ENCODE measurements around the gene STX8.

The STX8 gene

DNA sequence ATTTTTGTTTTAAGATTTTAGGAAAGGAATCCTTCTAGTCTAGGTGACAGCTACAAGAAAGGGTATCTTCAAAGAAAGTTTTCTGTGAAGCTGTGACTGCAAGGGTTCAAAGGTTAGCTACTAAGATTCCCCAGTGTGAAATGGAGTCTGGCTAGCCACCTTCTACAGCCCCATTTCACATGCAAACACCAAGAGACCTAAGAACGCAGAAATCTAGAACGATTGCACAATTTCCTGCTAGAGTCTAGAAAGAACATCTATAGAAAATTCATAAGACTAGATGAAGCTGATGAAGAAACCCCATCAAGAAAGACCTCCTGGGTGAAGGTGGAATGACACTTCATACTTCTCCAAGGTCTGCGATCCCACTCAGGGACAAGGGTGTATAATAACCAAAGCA is 77.1 kb downstream of the STX8 start:
- Histone ChIP-seq H4K91ac (ENCODE audit: low read depth, low read length) (no peak overlapping the region), H3K14ac (ENCODE audit: low read length) (no peak overlapping the region), H3K4me1 (ENCODE audit: control insufficient read depth in 1 of 2, insufficient read depth in 2 of 2, low read length in 2 of 2) (no peaks in the 10 kb centered on the region), H3K36me3 (ENCODE audit: control insufficient read depth in 1 of 2, insufficient read depth in 2 of 2, low read length in 2 of 2) (no peaks in the 10 kb centered on the region), H2AFZ (ENCODE audit: insufficient read depth, low read length, poor library complexity) (no peak overlapping the region), H2AK5ac (ENCODE audit: low read length) (no peak overlapping the region), H4K8ac (ENCODE audit: low read depth, low read length) (no peak overlapping the region), H3K9ac (ENCODE audit: low read length) (no peak overlapping the region), H4K12ac (ENCODE audit: low read depth, low read length) (no peak overlapping the region), H3K9me3 (ENCODE audit: insufficient read depth, low read depth, low read length) (no peaks in the 10 kb centered on the region), H2BK5ac (ENCODE audit: low read depth, low read length, poor library complexity) (no peak overlapping the region), H2BK120ac (ENCODE audit: insufficient read depth, low read length, poor library complexity) (no peak overlapping the region), H3K4ac (ENCODE audit: low read depth, low read length) (no peak overlapping the region), H3K18ac (ENCODE audit: low read length) (no peak overlapping the region), H3K27me3 (ENCODE audit: insufficient read depth, low read length) (no peaks in the 10 kb centered on the region), H3K79me1 (ENCODE audit: low read length) (no peaks in the 10 kb centered on the region), H3K4me2 (ENCODE audit: low read length) (no peak overlapping the region), H3K4me3 (ENCODE audit: low read depth, low read length) (no peak overlapping the region), H3K23ac (ENCODE audit: low read length) (no peak overlapping the region), H2BK12ac (ENCODE audit: low read length) (no peak overlapping the region), H3K79me2 (ENCODE audit: control insufficient read depth, insufficient read depth, low read length, poor library complexity) (no peaks in the 10 kb centered on the region), H3K27ac (ENCODE audit: low read depth, low read length) (no peak overlapping the region)
- no CpG with 5 or more reads among the region's 3 CpGs for WGBS (ENCODE audit: extremely low coverage, insufficient coverage, insufficient read length)
- DNase-seq, result no peak

- H2BK12ac ChIP-seq (ENCODE audit: low read length), result no peak overlapping the region
- no peaks in the 10 kb centered on the region for H3K79me1 ChIP-seq (ENCODE audit: low read length)
- no peak overlapping the region for H4K8ac ChIP-seq (ENCODE audit: low read depth, low read length)
- no peaks in the 10 kb centered on the region for H3K27me3 ChIP-seq (ENCODE audit: insufficient read depth, low read length)
- no peak overlapping the region for H3K4me3 ChIP-seq (ENCODE audit: low read depth, low read length)
- no peak overlapping the region for H2BK5ac ChIP-seq (ENCODE audit: low read depth, low read length, poor library complexity)
- no peak overlapping the region for H3K4ac ChIP-seq (ENCODE audit: low read depth, low read length)
- DNase-seq, result no peak
- H3K14ac ChIP-seq (ENCODE audit: low read length), result no peak overlapping the region
- no peaks in the 10 kb centered on the region for H3K4me1 ChIP-seq (ENCODE audit: control insufficient read depth in 1 of 2, insufficient read depth in 2 of 2, low read length in 2 of 2)
- H4K12ac ChIP-seq (ENCODE audit: low read depth, low read length), result no peak overlapping the region
- no peak overlapping the region for H2AFZ ChIP-seq (ENCODE audit: insufficient read depth, low read length, poor library complexity)
- no peak overlapping the region for H3K4me2 ChIP-seq (ENCODE audit: low read length)
- no peaks in the 10 kb centered on the region for H3K9me3 ChIP-seq (ENCODE audit: insufficient read depth, low read depth, low read length)
- no peak overlapping the region for H2BK120ac ChIP-seq (ENCODE audit: insufficient read depth, low read length, poor library complexity)
- no peak overlapping the region for H2AK5ac ChIP-seq (ENCODE audit: low read length)
- H3K9ac ChIP-seq (ENCODE audit: low read length), result no peak overlapping the region
- no peaks in the 10 kb centered on the region for H3K79me2 ChIP-seq (ENCODE audit: control insufficient read depth, insufficient read depth, low read length, poor library complexity)
- no peak overlapping the region for H3K27ac ChIP-seq (ENCODE audit: low read depth, low read length)
- no peak overlapping the region for H4K91ac ChIP-seq (ENCODE audit: low read depth, low read length)
- H3K23ac ChIP-seq (ENCODE audit: low read length), result no peak overlapping the region
- H3K36me3 ChIP-seq (ENCODE audit: control insufficient read depth in 1 of 2, insufficient read depth in 2 of 2, low read length in 2 of 2), result no peaks in the 10 kb centered on the region
- no CpG with 5 or more reads among the region's 5 CpGs for WGBS (ENCODE audit: extremely low coverage, insufficient coverage, insufficient read length)
- H3K18ac ChIP-seq (ENCODE audit: low read length), result no peak overlapping the region
Measured at GRCh38 chr17:9488556-9488955, 87.1 kb downstream of the STX8 start.

- H4K91ac ChIP-seq (ENCODE audit: low read depth, low read length), result no peak overlapping the region
- no peaks in the 10 kb centered on the region for H3K27me3 ChIP-seq (ENCODE audit: insufficient read depth, low read length)
- H3K9me3 ChIP-seq (ENCODE audit: insufficient read depth, low read depth, low read length), result no peaks in the 10 kb centered on the region
- H3K4ac ChIP-seq (ENCODE audit: low read depth, low read length), result no peak overlapping the region
- no peaks in the 10 kb centered on the region for H3K79me2 ChIP-seq (ENCODE audit: control insufficient read depth, insufficient read depth, low read length, poor library complexity)
- no peak for DNase-seq
- H3K4me1 ChIP-seq (ENCODE audit: control insufficient read depth in 1 of 2, insufficient read depth in 2 of 2, low read length in 2 of 2), result no peaks in the 10 kb centered on the region
- no peak overlapping the region for H3K14ac ChIP-seq (ENCODE audit: low read length)
- H3K4me2 ChIP-seq (ENCODE audit: low read length), result no peak overlapping the region
- no peak overlapping the region for H4K8ac ChIP-seq (ENCODE audit: low read depth, low read length)
- H3K79me1 ChIP-seq (ENCODE audit: low read length), result no peaks in the 10 kb centered on the region
- H2BK5ac ChIP-seq (ENCODE audit: low read depth, low read length, poor library complexity), result no peak overlapping the region
- H3K23ac ChIP-seq (ENCODE audit: low read length), result no peak overlapping the region
- no peak overlapping the region for H3K4me3 ChIP-seq (ENCODE audit: low read depth, low read length)
- H4K12ac ChIP-seq (ENCODE audit: low read depth, low read length), result no peak overlapping the region
- H2AK5ac ChIP-seq (ENCODE audit: low read length), result no peak overlapping the region
- no CpG with 5 or more reads among the region's 7 CpGs for WGBS (ENCODE audit: extremely low coverage, insufficient coverage, insufficient read length)
- H2AFZ ChIP-seq (ENCODE audit: insufficient read depth, low read length, poor library complexity), result no peak overlapping the region
- no peaks in the 10 kb centered on the region for H3K36me3 ChIP-seq (ENCODE audit: control insufficient read depth in 1 of 2, insufficient read depth in 2 of 2, low read length in 2 of 2)
- H3K18ac ChIP-seq (ENCODE audit: low read length), result no peak overlapping the region
- H3K27ac ChIP-seq (ENCODE audit: low read depth, low read length), result no peak overlapping the region
- H2BK120ac ChIP-seq (ENCODE audit: insufficient read depth, low read length, poor library complexity), result no peak overlapping the region
- no peak overlapping the region for H3K9ac ChIP-seq (ENCODE audit: low read length)
- no peak overlapping the region for H2BK12ac ChIP-seq (ENCODE audit: low read length)
Measured at GRCh38 chr17:9487406-9487805, 88.2 kb downstream of the STX8 start.

DNA sequence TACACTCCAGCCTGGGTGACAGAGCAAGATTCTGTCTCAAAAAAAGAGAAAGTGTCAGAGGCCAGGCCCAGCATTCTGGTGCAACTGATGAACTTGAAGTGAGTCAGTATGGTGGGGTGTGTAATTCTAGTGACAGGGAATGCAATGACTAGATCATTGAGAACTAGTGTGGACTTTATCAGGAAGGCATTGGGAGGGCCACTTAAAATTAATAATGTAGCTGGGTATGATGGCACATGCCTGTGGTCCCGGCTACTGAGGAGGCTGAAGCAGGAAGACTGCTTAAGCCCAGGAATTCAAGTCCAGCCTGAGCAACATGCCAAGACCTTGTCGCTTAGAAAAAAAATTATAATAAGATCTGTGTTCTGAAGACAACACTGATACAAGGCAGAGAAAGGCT is 90.8 kb downstream of the STX8 start:
- H3K79me2 ChIP-seq (ENCODE audit: control insufficient read depth, insufficient read depth, low read length, poor library complexity), result no peaks in the 10 kb centered on the region
- no peaks in the 10 kb centered on the region for H3K4me1 ChIP-seq (ENCODE audit: control insufficient read depth in 1 of 2, insufficient read depth in 2 of 2, low read length in 2 of 2)
- no peak overlapping the region for H2AK5ac ChIP-seq (ENCODE audit: low read length)
- H3K4ac ChIP-seq (ENCODE audit: low read depth, low read length), result no peak overlapping the region
- H3K36me3 ChIP-seq (ENCODE audit: control insufficient read depth in 1 of 2, insufficient read depth in 2 of 2, low read length in 2 of 2), result no peaks in the 10 kb centered on the region
- no peak overlapping the region for H3K9ac ChIP-seq (ENCODE audit: low read length)
- H3K4me3 ChIP-seq (ENCODE audit: low read depth, low read length), result no peak overlapping the region
- H4K8ac ChIP-seq (ENCODE audit: low read depth, low read length), result no peak overlapping the region
- H3K27ac ChIP-seq (ENCODE audit: low read depth, low read length), result no peak overlapping the region
- no CpG with 5 or more reads among the region's 2 CpGs for WGBS (ENCODE audit: extremely low coverage, insufficient coverage, insufficient read length)
- no peak overlapping the region for H2BK5ac ChIP-seq (ENCODE audit: low read depth, low read length, poor library complexity)
- H3K79me1 ChIP-seq (ENCODE audit: low read length), result no peaks in the 10 kb centered on the region
- no peak overlapping the region for H3K18ac ChIP-seq (ENCODE audit: low read length)
- H3K4me2 ChIP-seq (ENCODE audit: low read length), result no peak overlapping the region
- peaks cover 1% of the 10 kb centered on the region for H3K9me3 ChIP-seq (ENCODE audit: insufficient read depth, low read depth, low read length)
- peak in 1 of 2 donors; percentile 5 for DNase-seq
- no peak overlapping the region for H3K14ac ChIP-seq (ENCODE audit: low read length)
- H3K27me3 ChIP-seq (ENCODE audit: insufficient read depth, low read length), result no peaks in the 10 kb centered on the region
- no peak overlapping the region for H2AFZ ChIP-seq (ENCODE audit: insufficient read depth, low read length, poor library complexity)
- no peak overlapping the region for H3K23ac ChIP-seq (ENCODE audit: low read length)
- no peak overlapping the region for H2BK120ac ChIP-seq (ENCODE audit: insufficient read depth, low read length, poor library complexity)
- no peak overlapping the region for H2BK12ac ChIP-seq (ENCODE audit: low read length)
- H4K91ac ChIP-seq (ENCODE audit: low read depth, low read length), result no peak overlapping the region
- H4K12ac ChIP-seq (ENCODE audit: low read depth, low read length), result no peak overlapping the region
